Left renal pelvis (tissue), 4 donors: ENCODE data around the gene TLX1. TPM values are rescaled to one million over a fixed set of nuclear protein-coding genes. Genes with fewer than 3 reads are reported as not detected.
A peak's percentile ranks its signal among the peaks of the same experiment; 100 is the strongest.

Source experiments
- DNase-seq, 4 donors: peaks; one replicate each; pipeline ENCODE4 v3.0.0-alpha.2; 2013; ENCODE audit warnings: low read depth in 4 of 4, low spot score in 3 of 4
- polyA plus RNA-seq, 4 donors: library from polyadenylated mRNA; unstranded; fragments of 120-200 nt; gene quantifications; one replicate each; pipeline ENCODE4 v1.2.1, GENCODE V29; 2013; ENCODE audit not compliant: insufficient read length in 4 of 4

Gene TLX1
- under 1 TPM in 2 of 4 donors, not detected in 2; 0.10 to 0.24 TPM for polyA plus RNA-seq

DNA sequence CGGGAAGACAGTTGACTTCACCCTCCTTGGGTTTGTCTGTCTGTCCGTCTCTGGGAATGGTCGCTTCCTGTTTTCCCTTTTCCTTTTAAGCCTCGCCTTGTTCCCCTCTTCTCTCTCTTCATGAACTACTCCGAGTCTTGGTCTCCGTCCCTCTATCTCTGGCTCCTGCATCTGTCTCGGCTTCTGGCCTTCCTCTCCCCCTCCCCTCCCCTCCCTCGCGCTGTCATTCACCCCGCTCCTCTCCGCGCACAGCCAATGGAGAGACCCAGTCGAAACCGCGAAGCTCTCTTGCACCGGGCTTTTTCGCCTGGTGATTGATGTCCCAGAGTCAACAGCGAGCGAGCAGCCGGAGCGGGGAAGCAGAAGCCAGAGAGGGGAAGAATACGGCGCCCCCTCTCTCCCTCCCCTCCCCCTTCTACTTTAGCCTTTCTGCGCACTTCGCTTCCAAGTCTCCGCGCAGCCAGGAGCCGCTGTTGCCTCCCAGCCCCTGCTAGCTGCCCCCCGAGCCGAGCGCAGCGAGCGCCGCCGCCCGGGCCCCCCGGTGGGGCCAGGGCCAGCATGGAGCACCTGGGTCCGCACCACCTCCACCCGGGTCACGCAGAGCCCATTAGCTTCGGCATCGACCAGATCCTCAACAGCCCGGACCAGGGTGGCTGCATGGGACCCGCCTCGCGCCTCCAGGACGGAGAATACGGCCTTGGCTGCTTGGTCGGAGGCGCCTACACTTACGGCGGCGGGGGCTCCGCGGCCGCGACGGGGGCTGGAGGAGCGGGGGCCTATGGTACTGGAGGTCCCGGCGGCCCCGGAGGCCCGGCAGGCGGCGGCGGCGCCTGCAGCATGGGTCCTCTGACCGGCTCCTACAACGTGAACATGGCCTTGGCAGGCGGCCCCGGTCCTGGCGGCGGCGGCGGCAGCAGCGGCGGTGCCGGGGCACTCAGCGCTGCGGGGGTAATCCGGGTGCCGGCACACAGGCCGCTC, at the start of gene TLX1:
Gene TLX1 (plus strand): TSS at position 317 of the 978 bp plus-strand sequence. CDS start 242 bp downstream, at position 559.
- DNase-seq = no peak

DNA sequence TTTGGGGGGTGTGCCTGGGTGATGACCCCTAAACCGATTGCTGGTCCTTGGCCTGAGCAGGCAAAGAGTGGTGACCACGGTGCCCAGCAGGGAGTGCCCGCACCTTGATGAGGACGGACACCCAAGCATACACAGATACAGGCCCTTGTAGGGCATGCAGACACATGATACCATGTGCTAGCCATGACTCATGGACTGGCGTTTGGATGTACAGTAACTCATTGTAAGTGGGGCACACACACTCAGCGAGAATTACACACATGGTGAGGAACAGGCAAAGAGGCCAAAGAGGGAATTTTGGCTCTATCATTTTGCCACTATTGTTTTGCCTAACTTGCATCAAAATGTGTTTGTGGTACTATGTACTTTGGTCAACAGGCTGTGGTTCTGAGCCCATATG, 45.3 kb upstream of the TLX1 start:
- DNase-seq = no peak

DNA sequence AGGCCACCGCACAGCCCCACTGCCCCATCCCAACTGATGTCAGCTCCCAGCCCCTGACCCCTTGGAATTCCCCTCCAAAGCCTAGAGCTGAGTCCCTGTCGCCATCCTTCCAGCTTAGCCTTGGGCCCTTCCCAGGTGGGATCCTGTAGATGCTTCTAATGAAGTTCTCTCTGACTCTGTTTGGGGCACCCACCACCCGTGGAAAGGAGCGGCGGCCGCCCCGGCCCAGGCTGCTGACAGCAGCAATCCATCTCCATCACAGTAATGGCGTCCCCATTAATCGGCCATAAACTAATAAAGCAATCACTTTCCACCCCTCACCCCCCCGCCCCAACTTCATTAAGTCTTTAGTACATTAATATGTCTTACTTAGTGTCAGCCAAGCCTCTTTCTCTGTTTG, 43.7 kb upstream of the TLX1 start:
- DNase-seq = no peak

DNA sequence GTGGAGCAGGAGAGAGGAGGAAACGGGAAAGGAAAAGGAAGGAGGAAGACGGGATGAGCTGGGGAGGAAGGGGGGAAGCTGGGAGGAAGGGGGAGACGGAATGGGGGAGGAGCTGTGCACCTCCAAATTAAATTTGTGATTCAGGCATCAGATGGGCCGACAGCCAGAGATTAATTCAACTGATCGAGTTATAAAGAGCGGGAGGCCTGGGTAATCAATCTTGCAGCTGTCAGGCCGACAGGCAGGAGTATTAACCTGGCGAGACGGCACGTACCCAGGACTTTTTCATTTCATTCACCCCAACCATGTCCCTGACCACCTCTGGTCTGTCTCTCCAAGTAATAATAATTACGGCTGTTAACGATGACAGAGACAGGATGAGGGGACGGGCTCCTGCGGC, 43.1 kb upstream of the TLX1 start:
- no peak for DNase-seq

DNA sequence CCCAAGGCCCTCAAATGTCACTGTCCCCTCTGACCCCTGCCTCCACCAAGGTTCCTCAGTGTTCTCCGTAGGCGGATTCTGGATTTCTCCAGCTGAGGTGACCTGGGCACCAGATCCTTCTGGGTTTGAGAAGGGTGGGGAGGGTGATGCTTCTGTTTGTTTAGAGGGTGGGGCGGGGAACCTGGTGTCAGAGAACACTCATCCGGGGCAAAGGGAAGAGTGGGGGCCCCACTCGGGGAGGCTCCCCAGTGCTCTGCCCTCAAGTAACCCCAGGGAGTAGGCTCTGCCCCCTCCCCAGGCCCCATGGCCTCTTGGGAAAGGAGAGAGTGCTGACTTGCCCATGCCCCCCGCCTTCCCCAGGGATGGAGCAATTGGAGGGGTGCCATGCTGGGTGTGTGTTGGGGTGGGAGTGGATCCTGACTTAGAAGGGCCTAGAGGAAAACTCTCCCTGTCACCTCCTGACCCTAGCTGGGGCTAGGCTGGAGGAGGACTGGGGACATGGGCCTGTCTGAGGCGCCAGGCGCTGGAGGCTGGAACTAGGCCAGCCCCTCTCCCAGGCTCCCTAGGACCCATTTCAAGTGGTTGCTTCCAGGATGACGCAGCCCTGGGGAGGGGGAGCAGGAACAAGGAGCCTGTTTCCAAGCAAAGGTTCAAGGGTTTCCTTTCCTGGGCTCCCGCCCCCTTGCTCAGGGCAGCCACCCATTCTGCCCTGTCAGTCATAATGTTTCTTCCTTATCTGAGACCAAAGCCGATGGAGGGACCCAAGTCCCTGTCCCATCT, 41.4 kb upstream of the TLX1 start:
- DNase-seq = no peak

DNA sequence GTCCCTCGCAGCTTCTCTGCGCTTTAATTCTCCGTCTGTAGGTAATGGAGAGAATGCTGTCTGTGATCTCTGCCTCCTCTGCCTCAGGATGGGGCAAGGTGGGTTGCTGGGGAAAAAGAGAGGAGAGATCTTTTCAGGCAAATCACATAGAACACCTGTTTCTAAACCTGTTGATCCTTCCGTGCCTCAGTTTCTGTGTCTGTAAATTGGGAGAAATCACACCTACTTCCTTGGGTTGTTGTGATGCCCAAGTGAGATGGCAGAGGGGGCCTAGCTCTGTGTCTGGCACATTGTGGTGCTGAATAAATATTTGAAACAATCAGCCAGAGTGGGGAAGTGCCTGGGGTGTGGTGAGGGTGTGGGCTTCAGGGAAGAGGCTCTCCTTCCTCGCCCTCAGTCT, 40.5 kb upstream of the TLX1 start:
- no peak for DNase-seq

DNA sequence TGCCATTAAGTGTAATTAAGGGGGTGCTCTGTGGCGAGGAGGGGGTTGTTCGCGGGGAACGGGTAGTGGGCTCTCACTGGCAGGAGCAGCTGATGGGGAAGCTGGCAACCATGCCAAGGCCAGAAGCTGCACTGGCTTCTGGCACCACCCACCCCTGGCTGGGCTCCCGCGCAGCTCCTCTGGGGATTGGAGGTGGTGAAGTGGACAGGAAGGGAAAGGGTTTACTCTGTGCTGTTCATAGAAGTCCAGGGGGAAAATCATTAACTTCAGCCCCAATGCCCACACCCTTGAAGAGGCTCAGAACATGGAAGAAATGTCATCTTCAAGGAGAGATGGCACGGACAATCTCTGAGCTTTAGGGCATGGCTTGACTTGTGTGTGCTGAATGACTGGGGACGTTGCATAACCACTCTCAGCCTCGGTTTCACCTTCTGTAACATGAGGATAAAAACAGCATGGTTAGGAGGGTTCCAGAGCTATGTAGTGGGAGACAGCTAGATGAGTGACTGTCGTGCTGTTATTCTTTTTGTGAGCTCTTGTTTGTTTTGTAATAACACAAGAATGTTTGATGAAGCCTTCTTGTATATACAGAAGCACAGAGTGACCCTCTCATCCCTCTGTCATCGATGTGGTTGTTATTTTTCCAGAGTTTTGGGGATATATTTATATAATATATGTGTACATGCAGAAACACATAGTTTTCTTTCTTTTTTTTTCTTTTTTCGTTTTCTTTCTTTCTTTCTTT, 39.4 kb upstream of the TLX1 start:
- no peak for DNase-seq

DNA sequence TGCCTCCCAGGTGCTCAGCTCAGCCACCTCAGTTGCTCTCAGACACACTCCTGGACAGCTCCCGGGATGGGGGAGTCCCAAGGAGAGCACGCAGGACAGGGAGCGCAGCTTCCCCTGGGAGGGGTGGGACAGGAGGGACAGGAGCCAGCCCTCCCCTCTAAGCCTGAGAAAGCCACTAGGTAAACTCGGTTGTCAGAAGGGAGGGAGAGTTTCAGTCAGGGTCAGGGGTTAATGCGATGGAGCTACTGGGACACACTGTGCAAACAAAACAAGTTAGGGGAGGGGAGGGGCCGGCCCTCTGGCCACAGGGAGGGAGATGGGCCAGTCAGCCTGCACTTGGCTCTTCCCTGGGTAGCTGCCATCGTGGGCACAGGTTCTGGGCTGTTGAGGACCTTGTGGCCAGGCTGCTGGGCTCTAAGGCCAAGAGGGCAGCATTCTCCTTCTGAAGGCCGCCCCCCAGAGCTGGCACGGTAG, 38.2 kb upstream of the TLX1 start:
- DNase-seq = no peak

DNA sequence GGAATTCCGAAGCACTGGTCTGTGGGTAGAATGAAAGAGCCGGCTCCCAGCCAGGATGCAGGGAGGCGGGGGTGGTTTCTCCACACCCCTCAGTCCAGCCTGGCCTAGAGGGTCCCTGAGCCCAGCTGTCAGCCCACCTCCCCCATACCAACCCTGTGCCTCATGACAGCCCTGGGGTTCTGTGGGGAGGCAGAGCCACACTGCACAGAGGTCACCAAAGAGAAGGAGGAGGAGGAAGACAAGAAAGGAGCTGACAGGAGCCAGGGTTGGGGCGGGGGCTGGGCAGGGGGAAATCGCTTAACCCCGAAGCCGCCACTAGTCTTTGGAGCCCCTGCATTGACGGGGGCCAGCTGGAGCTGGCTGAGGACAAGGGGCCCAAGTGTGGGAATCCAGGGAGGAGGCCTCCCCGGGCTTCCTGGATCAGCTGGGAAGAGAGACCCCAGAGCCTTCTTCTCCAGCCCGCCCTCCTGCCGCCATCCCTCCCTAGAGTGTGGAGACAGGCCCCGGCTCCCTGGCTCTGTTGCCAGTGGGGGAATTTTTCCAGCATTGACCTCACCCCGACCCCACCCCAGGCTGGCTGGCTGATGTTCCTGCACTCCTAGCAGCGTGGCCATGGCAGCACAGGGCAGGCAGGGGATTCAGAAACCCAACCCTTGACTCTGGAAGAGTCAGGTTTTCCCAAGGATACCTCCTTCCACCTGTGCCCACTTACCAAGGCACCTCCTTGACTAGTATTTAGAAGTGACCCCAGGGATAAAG, 36.8 kb upstream of the TLX1 start:
- peak in 3 of 4 donors; percentile 18 to 35 (median 31) for DNase-seq

DNA sequence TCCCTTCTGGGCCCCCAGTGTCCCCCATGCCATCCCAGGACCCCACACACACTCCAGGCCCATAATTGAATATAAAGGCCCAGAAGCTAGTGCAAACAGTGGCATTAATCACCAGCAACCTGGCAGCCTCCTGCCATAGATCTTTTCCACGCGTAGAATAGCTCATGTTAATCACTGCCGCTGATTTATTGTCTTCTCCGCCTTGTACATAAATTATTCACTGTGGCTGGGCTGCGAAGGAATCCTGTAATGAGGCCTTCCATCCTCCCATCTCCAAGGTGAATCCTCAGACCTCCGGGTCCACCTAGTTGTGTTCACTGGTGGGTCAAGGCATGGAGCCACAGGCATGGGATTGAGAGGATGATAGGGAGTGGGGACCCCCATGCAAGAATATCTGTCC, 36.1 kb upstream of the TLX1 start:
- DNase-seq = no peak

DNA sequence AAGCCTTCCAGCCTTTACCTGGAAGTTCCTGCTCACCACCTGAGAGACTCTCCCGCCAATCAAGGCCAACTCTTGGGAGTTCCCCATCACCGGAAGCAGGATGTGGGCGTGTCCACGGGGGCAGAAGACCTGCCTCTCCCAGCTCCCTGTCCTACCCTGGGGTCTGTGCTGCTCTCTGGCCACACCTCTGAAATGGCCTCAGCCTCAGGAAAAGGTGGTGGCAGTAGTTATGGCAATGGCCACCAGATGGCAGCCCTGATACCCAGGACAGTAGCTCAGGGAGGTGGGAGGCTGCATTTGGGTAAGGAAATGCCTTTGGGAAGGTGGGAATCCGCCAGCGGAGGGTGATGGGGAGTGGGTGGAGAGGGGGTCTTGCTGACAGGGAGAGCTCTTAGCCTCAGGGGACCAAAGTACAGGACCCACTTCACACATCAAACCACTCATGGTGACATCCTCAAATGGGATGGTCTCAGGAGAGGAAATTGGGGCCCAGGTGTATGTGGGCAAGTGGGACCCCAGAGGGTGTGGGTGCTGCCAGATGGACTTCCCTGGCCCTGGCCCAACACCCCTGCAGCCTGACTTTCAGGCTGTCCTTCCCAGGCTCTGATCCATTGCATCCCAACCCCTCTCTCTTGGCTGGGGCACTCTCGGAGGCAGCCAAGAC, 35.4 kb upstream of the TLX1 start:
- peak in 3 of 4 donors; percentile 29 to 61 (median 29) for DNase-seq

DNA sequence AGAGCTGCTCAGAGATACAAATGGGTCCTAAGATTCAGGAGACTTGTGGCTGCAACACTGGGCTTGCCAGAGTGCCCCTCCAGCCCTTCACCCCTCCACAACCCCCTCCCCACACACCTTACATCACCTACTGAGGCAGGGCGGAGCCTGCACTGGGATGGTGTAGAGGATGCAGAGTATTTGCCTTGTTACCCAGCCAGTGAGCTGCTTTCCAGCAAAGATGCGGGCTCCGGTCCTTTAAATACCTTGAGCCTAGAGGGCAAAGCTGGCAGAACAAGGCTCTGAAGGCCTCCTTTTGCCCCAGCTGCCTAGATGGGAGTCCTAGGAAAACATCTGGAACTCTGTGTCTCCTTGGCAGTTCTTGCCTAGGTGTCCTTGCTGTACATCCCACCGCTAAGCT, 34.7 kb upstream of the TLX1 start:
- DNase-seq = no peak

DNA sequence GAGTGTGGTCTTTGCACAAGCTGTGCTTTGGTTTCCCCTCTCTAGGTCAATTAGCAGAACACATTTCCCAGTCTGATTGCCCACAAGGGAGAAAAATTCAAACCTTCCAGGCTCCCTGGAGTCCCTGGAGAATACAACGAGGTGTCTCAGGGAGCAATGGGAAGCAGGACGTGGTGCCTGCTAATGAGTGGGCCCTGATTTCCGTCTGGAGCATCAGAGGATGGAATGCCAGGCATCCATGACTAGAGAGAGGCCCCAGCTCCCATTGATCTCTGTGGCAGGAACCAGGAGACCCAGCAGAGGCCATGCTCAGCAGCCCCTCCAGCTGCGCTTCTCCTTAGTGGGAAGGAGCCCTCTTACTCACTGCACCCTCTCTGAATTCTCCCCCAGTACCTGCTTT, 33.2 kb upstream of the TLX1 start:
- no peak for DNase-seq

DNA sequence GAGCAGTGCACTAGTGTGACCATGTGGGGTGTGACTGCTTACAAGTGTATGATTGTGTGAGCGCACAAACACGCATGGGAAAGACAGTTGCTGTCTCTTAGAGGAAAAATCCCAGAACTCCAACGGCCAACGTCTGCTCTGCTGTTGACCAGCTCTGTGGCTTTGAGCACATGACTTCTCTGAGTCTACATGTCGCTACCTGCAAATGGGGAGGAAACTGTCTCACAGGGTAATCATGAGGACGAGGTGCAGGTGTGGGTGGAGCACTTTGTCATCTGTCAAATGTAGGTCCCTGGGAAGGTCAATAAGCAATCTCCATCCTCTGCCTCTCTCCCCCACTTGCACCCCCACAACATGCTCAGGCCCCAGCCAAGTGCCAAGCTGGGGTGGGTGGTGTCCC, 31.2 kb upstream of the TLX1 start:
- no peak for DNase-seq

DNA sequence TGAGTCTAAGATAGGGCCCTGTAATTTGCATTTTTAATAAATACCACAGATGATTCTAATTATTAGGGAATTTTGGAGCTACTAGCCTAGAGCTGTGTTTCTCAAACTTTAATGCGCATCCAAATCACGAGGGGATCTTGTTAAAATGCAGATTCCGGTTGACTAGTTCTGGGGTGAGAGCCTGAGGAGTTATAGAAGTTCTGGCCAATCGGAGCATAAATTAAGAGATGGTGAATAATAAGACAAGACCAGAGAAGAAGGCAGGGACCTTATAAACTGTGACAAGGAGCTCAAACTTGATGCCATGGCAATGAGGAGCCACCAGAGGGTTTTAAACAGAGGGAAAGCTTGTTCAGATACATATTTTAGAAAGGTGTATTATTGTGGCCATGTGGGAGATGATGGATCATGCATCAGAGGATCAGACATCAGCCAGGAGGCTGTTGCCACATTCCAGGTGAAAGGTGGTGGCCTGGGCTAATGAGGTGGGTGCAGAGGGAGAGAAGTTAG, 29.7 kb upstream of the TLX1 start:
- no peak for DNase-seq

DNA sequence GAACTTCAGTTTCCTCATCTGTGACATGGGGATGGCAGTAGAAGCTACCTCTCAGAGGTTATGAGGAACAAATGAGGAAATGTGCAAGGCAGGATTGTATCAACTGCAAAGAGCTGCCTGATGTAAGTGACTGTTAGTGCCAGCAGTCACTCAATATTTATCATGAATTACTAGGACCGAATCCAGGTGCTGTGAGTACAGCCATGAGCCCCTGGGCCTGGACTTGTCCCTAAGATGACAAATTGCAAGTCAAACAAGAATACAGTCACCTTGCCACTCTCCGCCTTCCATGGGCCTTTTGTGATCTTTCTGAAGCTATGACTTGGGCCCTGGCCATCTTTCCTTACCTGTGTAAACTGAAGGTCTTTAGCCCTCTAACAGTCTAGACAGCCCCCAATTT, 27.7 kb upstream of the TLX1 start:
- DNase-seq = no peak

DNA sequence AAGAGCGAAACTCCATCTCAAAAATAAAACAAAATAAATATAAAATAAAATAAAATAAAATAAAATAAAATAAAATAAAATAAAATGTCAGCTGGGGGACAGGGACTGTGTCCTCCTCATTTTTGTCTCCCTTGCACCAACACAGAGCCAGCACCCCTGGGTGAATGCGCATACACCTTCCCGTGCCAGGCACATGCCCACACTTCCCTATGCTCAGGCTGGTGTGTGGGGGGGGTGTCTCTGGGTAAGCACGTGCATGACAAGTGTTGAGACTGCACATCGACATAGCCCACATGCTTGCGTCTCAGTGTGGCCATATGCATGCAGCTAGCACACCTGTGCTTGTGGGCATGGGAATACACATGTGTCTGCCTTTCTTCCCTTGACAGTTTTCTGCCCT, 24.7 kb upstream of the TLX1 start:
- DNase-seq = no peak

DNA sequence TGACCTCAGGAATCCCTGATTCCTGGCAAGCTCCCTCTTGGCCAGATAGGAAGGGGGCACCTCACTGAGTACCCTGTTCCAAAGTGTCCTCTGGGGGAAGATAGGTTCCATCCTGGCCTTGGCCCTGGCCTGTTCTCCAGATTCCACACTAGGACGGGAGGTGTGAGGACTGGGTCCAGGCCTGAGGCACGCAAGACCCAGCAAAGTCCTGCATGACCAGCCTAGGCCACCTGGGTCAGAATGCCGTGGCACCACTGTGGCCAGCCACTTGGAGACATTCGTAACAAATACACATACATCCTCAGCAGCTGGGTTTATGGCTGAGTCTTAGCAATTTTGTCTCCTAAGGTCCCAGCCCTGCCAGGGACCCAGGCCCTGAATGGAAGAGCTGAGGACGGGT, 23.3 kb upstream of the TLX1 start:
- no peak for DNase-seq

DNA sequence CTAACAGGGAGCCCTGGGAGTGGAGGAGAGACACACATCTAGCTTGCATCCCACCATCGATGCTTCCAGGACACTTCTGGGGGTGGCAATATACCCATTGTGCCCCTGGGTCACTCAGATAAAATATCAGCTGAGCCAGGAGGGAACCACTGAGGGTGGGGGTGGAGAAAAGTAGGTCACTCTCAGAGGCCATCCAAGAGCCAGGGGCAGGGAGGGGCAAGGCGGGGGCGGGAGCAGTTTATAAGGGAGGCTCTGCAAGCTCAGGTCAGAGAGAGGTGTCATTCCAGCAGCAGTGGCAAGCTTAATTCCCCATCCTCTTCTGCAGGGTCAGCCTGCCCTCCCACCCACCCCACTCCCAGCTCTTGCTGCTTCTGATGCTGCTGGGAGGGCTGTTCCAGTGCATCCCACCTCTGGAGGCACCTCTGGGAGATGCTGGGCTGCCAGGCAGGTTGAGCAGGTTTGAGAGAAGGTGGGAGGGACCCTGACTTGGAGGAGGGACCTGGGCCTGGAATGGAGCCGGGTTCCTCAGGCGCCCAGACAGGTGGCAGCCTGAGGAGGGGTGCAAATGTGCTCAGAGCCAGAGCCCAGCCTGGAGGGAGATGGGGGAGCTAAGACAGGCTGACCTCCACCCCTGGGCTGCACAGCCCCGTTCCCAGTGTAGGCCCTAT, 20.1 kb upstream of the TLX1 start:
- no peak for DNase-seq
